Gastrocnemius medialis (tissue), 4 donors: ENCODE results near the gene MRGPRE. TPM values are rescaled to one million over a fixed set of nuclear protein-coding genes. Genes with fewer than 3 reads are reported as not detected.

ENCODE experiments used
- ATAC-seq, 2 donors: fragments of 150-250 bp; one replicate each; pipeline ENCODE4 v1.9.1; 2016
- DNase-seq, 2 donors: peaks; one replicate each; pipeline ENCODE4 v3.0.0-alpha.2; 2019
- H3K27ac ChIP-seq, 4 donors: fragments of 200-600 bp; sonication (generic); 1 replicate in 1 of 4; 2 replicates in 3 of 4; pipeline ENCODE4 v1.5.1; 2016 to 2018; ENCODE audit warnings: mild to moderate bottlenecking in 2 of 4, moderate library complexity in 1 of 4
- H3K27me3 ChIP-seq, 3 donors: fragments of 200-600 bp; sonication (generic) in 2 of 3; 1 replicate in 1 of 3; 2 replicates in 2 of 3; pipeline versions ENCODE4 v1.5.1 to v1.6.0; 2016 to 2019; ENCODE audit warnings: mild to moderate bottlenecking in 1 of 3, moderate library complexity in 1 of 3
- H3K36me3 ChIP-seq, 2 donors: fragments of 200-600 bp; sonication (generic) in 1 of 2; one replicate each; pipeline ENCODE4 v1.5.1; 2017 to 2018
- H3K4me1 ChIP-seq, 2 donors: fragments of 200-600 bp; sonication (generic) in 1 of 2; one replicate each; pipeline ENCODE4 v1.5.1; 2016 to 2017; ENCODE audit warnings: mild to moderate bottlenecking in 2 of 2
- H3K4me3 ChIP-seq, 4 donors: fragments of 200-600 bp; sonication (generic) in 3 of 4; 1 replicate in 1 of 4; 2 replicates in 3 of 4; pipeline ENCODE4 v1.5.1; 2016 to 2019; ENCODE audit warnings: mild to moderate bottlenecking in 2 of 4
- H3K9me3 ChIP-seq, 3 donors: fragments of 200-600 bp; sonication (generic) in 2 of 3; 1 replicate in 1 of 3; 2 replicates in 2 of 3; pipeline ENCODE4 v1.5.1; 2016 to 2019
- CTCF ChIP-seq, 5 experiments: fragments of 450-650 bp in 3 of 5; fragments of 200-600 bp in 2 of 5; sonication (generic) in 2 of 5; IDR thresholded peaks in 4 of 5; conservative IDR thresholded peaks in 1 of 5; 1 replicate in 4 of 5; 2 replicates in 1 of 5; pipeline ENCODE4 v1.5.1; 2016 to 2019; ENCODE audit warnings: antibody characterized with exemption in 5 of 5, mild to moderate bottlenecking in 3 of 5, moderate library complexity in 3 of 5
- POLR2A ChIP-seq, 2 donors: fragments of 450-650 bp; IDR thresholded peaks; one replicate each; pipeline ENCODE4 v1.6.1; 2017; ENCODE audit warnings: antibody characterized with exemption in 2 of 2, mild to moderate bottlenecking in 2 of 2, moderate library complexity in 2 of 2
- in situ Hi-C, 4 donors: fragments of 200-750 bp; cut with MboI; loops; one replicate each; pipeline versions ENCODE4 v1.15.0 to v1.8.0; 2017; ENCODE audit warnings: low sequenced_read_pairs in 4 of 4
- intact Hi-C: fragments of 100-400 bp; cut with DNase I; formaldehyde crosslinking; loops from one replicate; pipeline ENCODE4 v1.15.1; 2023; ENCODE audit warnings: low total_unique reads
- total RNA-seq, 4 donors: library from RNA; depleted of rRNA; stranded (reverse); fragments of >200 nt; gene quantifications; one replicate each; pipeline versions ENCODE4 v1.1.0 to v1.2.3, GENCODE V29; 2016

The MRGPRE gene
- total RNA-seq, 4 donors from 2014 or later, result not detected

- no peak for ATAC-seq
Measured at GRCh38 chr11:3245071-3245470, 12.9 kb upstream of the MRGPRE start.

GRCh38 chr11:3243880-3244279 lies 11.7 kb upstream of the MRGPRE start:
- TF ChIP-seq CTCF (IDR thresholded peaks at IDR 0.05 in 4 of 5, conservative IDR thresholded peaks at IDR 0.05 in 1 of 5), result no peak
- no peak for TF ChIP-seq POLR2A (IDR thresholded peaks at IDR 0.05)
- no peak overlapping the region for H3K4me3 ChIP-seq
- in situ Hi-C loops, result loop anchor here in 1 of 4 donors (25.0 kb wide), 1 partner anchor 168 kb away; no protein-coding TSS in a partner anchor
- no peaks in the 10 kb centered on the region for H3K36me3 ChIP-seq
- H3K9me3 ChIP-seq, result no peaks in the 10 kb centered on the region
- no peaks in the 10 kb centered on the region for H3K4me1 ChIP-seq
- DNase-seq (no peak), ATAC-seq (no peak)
- H3K27ac ChIP-seq, result no peak overlapping the region
- intact Hi-C loops, result no loop called here
- H3K27me3 ChIP-seq, result no peaks in the 10 kb centered on the region

More at GRCh38 chr11:3245071-3245470, 12.9 kb upstream of the MRGPRE start:
- TF ChIP-seq CTCF (IDR thresholded peaks at IDR 0.05 in 4 of 5, conservative IDR thresholded peaks at IDR 0.05 in 1 of 5) (no peak), POLR2A (IDR thresholded peaks at IDR 0.05) (no peak)
- intact Hi-C loops (no loop called here), in situ Hi-C loops (loop anchor here in 1 of 4 donors (25.0 kb wide), 1 partner anchor 167 kb away; no protein-coding TSS in a partner anchor)
- Histone ChIP-seq H3K9me3 (no peaks in the 10 kb centered on the region), H3K27ac (no peak overlapping the region), H3K4me1 (no peaks in the 10 kb centered on the region), H3K27me3 (no peaks in the 10 kb centered on the region), H3K36me3 (no peaks in the 10 kb centered on the region), H3K4me3 (no peak overlapping the region)
- DNase-seq, result no peak

GRCh38 chr11:3237119-3237518 lies 4.9 kb upstream of the MRGPRE start:
- H3K9me3 ChIP-seq, result no peaks in the 10 kb centered on the region
- in situ Hi-C loops, result loop anchor here in 1 of 4 donors (25.0 kb wide), 1 partner anchor 175 kb away; no protein-coding TSS in a partner anchor
- no peak for ATAC-seq
- no peak for DNase-seq
- no peaks in the 10 kb centered on the region for H3K4me1 ChIP-seq
- no peaks in the 10 kb centered on the region for H3K36me3 ChIP-seq
- no peak for TF ChIP-seq POLR2A (IDR thresholded peaks at IDR 0.05)
- TF ChIP-seq CTCF (IDR thresholded peaks at IDR 0.05 in 4 of 5, conservative IDR thresholded peaks at IDR 0.05 in 1 of 5), result no peak
- no peak overlapping the region for H3K27ac ChIP-seq
- H3K27me3 ChIP-seq, result no peaks in the 10 kb centered on the region
- H3K4me3 ChIP-seq, result no peak overlapping the region
- intact Hi-C loops, result no loop called here

GRCh38 chr11:3234846-3235245 lies 2.6 kb upstream of the MRGPRE start:
- no peaks in the 10 kb centered on the region for H3K36me3 ChIP-seq
- no peaks in the 10 kb centered on the region for H3K4me1 ChIP-seq
- no peak for DNase-seq
- no peaks in the 10 kb centered on the region for H3K9me3 ChIP-seq
- no peak overlapping the region for H3K4me3 ChIP-seq
- no peak for ATAC-seq
- H3K27ac ChIP-seq, result no peak overlapping the region
- TF ChIP-seq CTCF (IDR thresholded peaks at IDR 0.05 in 4 of 5, conservative IDR thresholded peaks at IDR 0.05 in 1 of 5), result no peak
- no peak for TF ChIP-seq POLR2A (IDR thresholded peaks at IDR 0.05)
- intact Hi-C loops, result no loop called here
- in situ Hi-C loops, result loop anchor here in 1 of 4 donors (25.0 kb wide), 1 partner anchor 177 kb away; no protein-coding TSS in a partner anchor
- peaks cover 10 to 19% (median 12%) of the 10 kb centered on the region in 3 donors for H3K27me3 ChIP-seq

- in situ Hi-C loops, result loop anchor here in 1 of 4 donors (25.0 kb wide), 1 partner anchor 179 kb away; no protein-coding TSS in a partner anchor
- no peak for ATAC-seq
- TF ChIP-seq CTCF (IDR thresholded peaks at IDR 0.05 in 4 of 5, conservative IDR thresholded peaks at IDR 0.05 in 1 of 5), result no peak
- no peak for TF ChIP-seq POLR2A (IDR thresholded peaks at IDR 0.05)
- Histone ChIP-seq H3K27me3 (peaks cover 10 to 20% (median 18%) of the 10 kb centered on the region in 3 donors), H3K27ac (no peak overlapping the region), H3K36me3 (no peaks in the 10 kb centered on the region), H3K9me3 (no peaks in the 10 kb centered on the region), H3K4me3 (no peak overlapping the region), H3K4me1 (no peaks in the 10 kb centered on the region)
- DNase-seq, result no peak
- intact Hi-C loops, result no loop called here
Measured at GRCh38 chr11:3232956-3233355, 739 bp upstream of the MRGPRE start.
